HG02798 (cell line): ENCODE results near the gene AOPEP.

Source experiments
- ATAC-seq: cut with Tn5 transposase; IDR thresholded peaks from one replicate; pipeline ENCODE4 v1.9.1; 2021; ENCODE audit warnings: mild to moderate bottlenecking; ENCODE audit not compliant: unreplicated experiment, poor library complexity

Gene AOPEP

GRCh38 chr9:95083086-95083768 lies 356.7 kb downstream of the AOPEP start:
- no peak for ATAC-seq

- ATAC-seq = no peak
Measured at GRCh38 chr9:95084254-95084934, 357.9 kb downstream of the AOPEP start.

- no peak for ATAC-seq
Measured at GRCh38 chr9:95085036-95085770, 358.7 kb downstream of the AOPEP start.

GRCh38 chr9:95085861-95086563 lies 359.5 kb downstream of the AOPEP start:
- no peak for ATAC-seq

GRCh38 chr9:95086564-95086955 lies 360.1 kb downstream of the AOPEP start:
- no peak for ATAC-seq

GRCh38 chr9:95087659-95088242 lies 361.3 kb downstream of the AOPEP start:
- ATAC-seq = no peak

GRCh38 chr9:95088421-95089161 lies 362.1 kb downstream of the AOPEP start:
- no peak for ATAC-seq

- no peak for ATAC-seq
Measured at GRCh38 chr9:95089257-95090022, 362.9 kb downstream of the AOPEP start.

GRCh38 chr9:95090023-95090791 lies 363.7 kb downstream of the AOPEP start:
- no peak for ATAC-seq

GRCh38 chr9:95090871-95091577 lies 364.5 kb downstream of the AOPEP start:
- ATAC-seq = no peak

GRCh38 chr9:95091601-95092261 lies 365.2 kb downstream of the AOPEP start:
- ATAC-seq = no peak

- ATAC-seq = no peak
Measured at GRCh38 chr9:95092262-95093072, 366.0 kb downstream of the AOPEP start.

- no peak for ATAC-seq
Measured at GRCh38 chr9:95093586-95093985, 367.1 kb downstream of the AOPEP start.

GRCh38 chr9:95094002-95094401 lies 367.5 kb downstream of the AOPEP start:
- ATAC-seq = no peak

- no peak for ATAC-seq
Measured at GRCh38 chr9:95095641-95096355, 369.3 kb downstream of the AOPEP start.

GRCh38 chr9:95096381-95096780 lies 369.9 kb downstream of the AOPEP start:
- ATAC-seq = no peak
